Activated T-cell treated with anti-CD3 and anti-CD28 coated beads, Interleukin-2, amount 50 U/mL, for 72 hours (primary cell): ENCODE data around the gene TRIAP1. TPM values are rescaled to one million over a fixed set of nuclear protein-coding genes. Genes with fewer than 3 reads are reported as not detected.
A peak's percentile ranks its signal among the peaks of the same experiment; 100 is the strongest.

Source experiments
- ATAC-seq, 2 donors: fragments of 150-1000 bp; cut with Tn5 transposase; replicated peaks in 1 of 2; 2 replicates each; pipeline ENCODE4 v1.10.0; 2021; ENCODE audit warnings: moderate library complexity in 2 of 2, mild to moderate bottlenecking in 1 of 2
- DNase-seq, 2 donors: peaks; one replicate each; pipeline ENCODE4 v3.0.0; 2021 to 2022; ENCODE audit warnings: mixed read lengths in 1 of 2
- H3K27ac Mint-ChIP-seq: one replicate; pipeline ENCODE4 v1.8.0; 2022; ENCODE audit warnings: mild to moderate bottlenecking, moderate library complexity, mixed read lengths
- H3K27me3 Mint-ChIP-seq: one replicate; pipeline ENCODE4 v1.8.0; 2022; ENCODE audit warnings: low read depth, mixed read lengths
- H3K36me3 Mint-ChIP-seq, 2 donors: one replicate each; pipeline ENCODE4 v1.8.0; 2022; ENCODE audit warnings: mixed read lengths in 2 of 2, mild to moderate bottlenecking in 1 of 2; ENCODE audit not compliant: insufficient read depth in 2 of 2
- H3K4me1 Mint-ChIP-seq: one replicate; pipeline ENCODE4 v1.8.0; 2022; ENCODE audit warnings: low read depth, mixed read lengths
- H3K4me3 Mint-ChIP-seq, 2 donors: one replicate each; pipeline ENCODE4 v1.8.0; 2022; ENCODE audit warnings: mild to moderate bottlenecking in 2 of 2, mixed read lengths in 2 of 2, moderate library complexity in 2 of 2
- H3K9me3 Mint-ChIP-seq, 2 donors: one replicate each; pipeline ENCODE4 v1.8.0; 2022; ENCODE audit warnings: mixed read lengths in 2 of 2
- total RNA-seq, 2 donors: library from RNA; stranded (reverse); gene quantifications; one replicate each; pipeline ENCODE4 v1.2.3, GENCODE V29; 2022

TRIAP1 gene
- total RNA-seq, 2 donors from 2014 or later = 44.5 to 68.0 TPM

GRCh38 chr12:120408771-120409170 lies 37.4 kb downstream of the TRIAP1 start:
- no peaks in the 10 kb centered on the region for H3K36me3 Mint-ChIP-seq
- DNase-seq = no peak
- no peak overlapping the region for H3K27ac Mint-ChIP-seq
- no peak for ATAC-seq
- peaks cover 5% of the 10 kb centered on the region for H3K27me3 Mint-ChIP-seq
- no peaks in the 10 kb centered on the region for H3K9me3 Mint-ChIP-seq
- no peak overlapping the region for H3K4me3 Mint-ChIP-seq
- H3K4me1 Mint-ChIP-seq = no peaks in the 10 kb centered on the region

- ATAC-seq (no peak), DNase-seq (no peak)
- H3K4me1 Mint-ChIP-seq = no peaks in the 10 kb centered on the region
- no peaks in the 10 kb centered on the region for H3K36me3 Mint-ChIP-seq
- no peaks in the 10 kb centered on the region for H3K9me3 Mint-ChIP-seq
- no peaks in the 10 kb centered on the region for H3K27me3 Mint-ChIP-seq
- H3K27ac Mint-ChIP-seq = no peak overlapping the region
- no peak overlapping the region for H3K4me3 Mint-ChIP-seq
Measured at GRCh38 chr12:120406553-120406952, 39.6 kb downstream of the TRIAP1 start.

GRCh38 chr12:120406069-120406468 lies 40.1 kb downstream of the TRIAP1 start:
- DNase-seq = no peak
- Mint-ChIP-seq H3K9me3 (no peaks in the 10 kb centered on the region), H3K4me3 (no peak overlapping the region), H3K4me1 (no peaks in the 10 kb centered on the region), H3K36me3 (no peaks in the 10 kb centered on the region), H3K27ac (no peak overlapping the region), H3K27me3 (no peaks in the 10 kb centered on the region)
- ATAC-seq = no peak

GRCh38 chr12:120404271-120404670 lies 41.9 kb downstream of the TRIAP1 start:
- no peak for ATAC-seq
- H3K27me3 Mint-ChIP-seq = peaks cover 14% of the 10 kb centered on the region

GRCh38 chr12:120403869-120404268 lies 42.3 kb downstream of the TRIAP1 start:
- Mint-ChIP-seq H3K27ac (no peak overlapping the region), H3K4me1 (peaks cover 6% of the 10 kb centered on the region), H3K27me3 (peaks cover 14% of the 10 kb centered on the region), H3K36me3 (no peaks in the 10 kb centered on the region), H3K9me3 (no peaks in the 10 kb centered on the region), H3K4me3 (no peak overlapping the region)
- no peak for ATAC-seq
- no peak for DNase-seq

More at GRCh38 chr12:120404271-120404670, 41.9 kb downstream of the TRIAP1 start:
- H3K4me1 Mint-ChIP-seq = peaks cover 6% of the 10 kb centered on the region
- H3K36me3 Mint-ChIP-seq = no peaks in the 10 kb centered on the region
- no peak for DNase-seq
- H3K27ac Mint-ChIP-seq = no peak overlapping the region
- no peaks in the 10 kb centered on the region for H3K9me3 Mint-ChIP-seq
- no peak overlapping the region for H3K4me3 Mint-ChIP-seq

GRCh38 chr12:120402217-120402616 lies 44.0 kb downstream of the TRIAP1 start:
- Mint-ChIP-seq H3K4me3 (no peak overlapping the region), H3K4me1 (peaks cover 6% of the 10 kb centered on the region), H3K9me3 (no peaks in the 10 kb centered on the region), H3K27me3 (peaks cover 23% of the 10 kb centered on the region), H3K27ac (no peak overlapping the region), H3K36me3 (no peaks in the 10 kb centered on the region)
- DNase-seq (no peak), ATAC-seq (no peak)

GRCh38 chr12:120399531-120399930 lies 46.7 kb downstream of the TRIAP1 start:
- no peaks in the 10 kb centered on the region for H3K9me3 Mint-ChIP-seq
- DNase-seq (no peak), ATAC-seq (peak; percentile 20 to 65)
- H3K4me3 Mint-ChIP-seq = no peak overlapping the region
- peaks cover 6% of the 10 kb centered on the region for H3K4me1 Mint-ChIP-seq
- H3K27me3 Mint-ChIP-seq = peaks cover 43% of the 10 kb centered on the region
- no peak overlapping the region for H3K27ac Mint-ChIP-seq
- H3K36me3 Mint-ChIP-seq = no peaks in the 10 kb centered on the region

- Mint-ChIP-seq H3K27me3 (peaks cover 43% of the 10 kb centered on the region), H3K4me1 (peaks cover 6% of the 10 kb centered on the region), H3K36me3 (no peaks in the 10 kb centered on the region), H3K4me3 (no peak overlapping the region), H3K27ac (no peak overlapping the region), H3K9me3 (no peaks in the 10 kb centered on the region)
- DNase-seq = no peak
- no peak for ATAC-seq
Measured at GRCh38 chr12:120397824-120398540, 48.2 kb downstream of the TRIAP1 start.

- Mint-ChIP-seq H3K9me3 (no peaks in the 10 kb centered on the region), H3K36me3 (no peaks in the 10 kb centered on the region), H3K4me1 (peaks cover 4% of the 10 kb centered on the region), H3K27me3 (peaks cover 46% of the 10 kb centered on the region), H3K27ac (no peak overlapping the region), H3K4me3 (no peak overlapping the region)
- DNase-seq = no peak
- ATAC-seq = no peak
Measured at GRCh38 chr12:120394483-120395367, 51.5 kb downstream of the TRIAP1 start.

Other genes with a start within 250 kb of the TRIAP1 start
- 1,000 to 10,000 TPM; 4,846 to 5,223 TPM for gene RPLP0, start 245.3 kb downstream of the TRIAP1 start, total RNA-seq
- 10 to 100 TPM; 80.5 to 89.6 TPM for gene PXN, start 180.7 kb downstream of the TRIAP1 start, total RNA-seq
- 1,000 to 10,000 TPM; 3,117 to 4,201 TPM for gene RNU4-2, start 154.5 kb downstream of the TRIAP1 start, total RNA-seq
- 1,000 to 10,000 TPM; 1,839 to 2,627 TPM for gene RNU4-1, start 153.1 kb downstream of the TRIAP1 start, total RNA-seq
- gene SIRT4, start 144.1 kb downstream of the TRIAP1 start, total RNA-seq = 1 to 10 TPM; 4.2 to 4.9 TPM
- gene PLA2G1B, start 118.6 kb downstream of the TRIAP1 start, total RNA-seq = not detected
- 1 to 10 TPM; 5.6 to 6.6 TPM for gene MSI1, start 77.2 kb downstream of the TRIAP1 start, total RNA-seq
- 100 to 1,000 TPM; 282 to 295 TPM for gene COX6A1, start 8.3 kb downstream of the TRIAP1 start, total RNA-seq
- 10 to 100 TPM; 29.4 to 37.9 TPM for gene GATC, start 60 bp upstream of the TRIAP1 start, total RNA-seq
- gene SRSF9, start 23.4 kb upstream of the TRIAP1 start, total RNA-seq = 100 to 1,000 TPM; 158 to 165 TPM
- gene DYNLL1, start 49.7 kb upstream of the TRIAP1 start, total RNA-seq = 100 to 1,000 TPM; 115 to 119 TPM
- gene COQ5, start 82.8 kb upstream of the TRIAP1 start, total RNA-seq = 10 to 100 TPM; 28.9 to 36.7 TPM
- 100 to 1,000 TPM; 198 to 200 TPM for gene RNF10, start 88.0 kb upstream of the TRIAP1 start, total RNA-seq
- gene POP5, start 135.0 kb upstream of the TRIAP1 start, total RNA-seq = 10 to 100 TPM; 37.4 to 40.8 TPM
- 1 to 10 TPM in 1 of 2 donors, not detected in 1; 1.2 TPM for gene CABP1, start 194.2 kb upstream of the TRIAP1 start, total RNA-seq
- 10 to 100 TPM; 75.7 to 88.9 TPM for gene MLEC, start 240.8 kb upstream of the TRIAP1 start, total RNA-seq